Ovary (tissue), 9 donors: ENCODE data around the gene POU2AF2. TPM values are rescaled to one million over a fixed set of nuclear protein-coding genes. Genes with fewer than 3 reads are reported as not detected.
"Not testable (repeated sequence)": the region's sequence is repeated elsewhere in the genome, so short reads cannot be mapped to it uniquely, and the experiment has no call there.

Experiments used
- DNase-seq, 5 donors: peaks; one replicate each; pipeline ENCODE4 v3.0.0-alpha.2; 2019 to 2020
- H3K27ac ChIP-seq, 2 donors: fragments of 200-600 bp; one replicate each; pipeline versions ENCODE4 v1.5.1 to v1.8.0; 2019 to 2022
- H3K27me3 ChIP-seq: fragments of 200-600 bp; one replicate; pipeline ENCODE4 v1.8.0; 2022
- H3K36me3 ChIP-seq: fragments of 200-600 bp; sonication (generic); one replicate; pipeline ENCODE4 v1.5.1; 2019
- H3K4me1 ChIP-seq: one replicate; pipeline ENCODE4 v1.8.1; 2013; ENCODE audit warnings: mild to moderate bottlenecking, moderate library complexity; ENCODE audit not compliant: insufficient read depth
- H3K4me3 ChIP-seq: fragments of 200-600 bp; sonication (generic); one replicate; pipeline ENCODE4 v1.5.1; 2017
- H3K9me3 ChIP-seq, 2 donors: fragments of 200-600 bp in 1 of 2; sonication (generic) in 1 of 2; one replicate each; pipeline versions ENCODE4 v1.5.1 to v1.8.1; 2013 to 2019; ENCODE audit warnings: mild to moderate bottlenecking in 1 of 2, moderate library complexity in 1 of 2
- EP300 ChIP-seq: sonication (generic); formaldehyde crosslinking; IDR thresholded peaks from one replicate; pipeline ENCODE4 v1.6.1; 2017; ENCODE audit warnings: antibody characterized with exemption
- POLR2A ChIP-seq: fragments of 450-650 bp; IDR thresholded peaks from one replicate; pipeline ENCODE4 v1.6.1; 2017; ENCODE audit warnings: antibody characterized with exemption, mild to moderate bottlenecking, moderate library complexity
- WGBS, 3 donors: extraction: QIAGEN DNeasy Blood & Tissue Kit in 1 of 3; methylation state at CpG; one replicate each; pipeline versions ENCODE4 v1.1.5 to v1.1.7; 2013 to 2017; 5-methylcytosine and 5-hydroxymethylcytosine counted together
- intact Hi-C, 4 donors: fragments of 100-400 bp; cut with DNase I; formaldehyde crosslinking; loops; one replicate each; pipeline versions ENCODE4 v1.11.0 to v1.15.1; 2022 to 2023
- polyA plus RNA-seq, 2 donors: library from polyadenylated mRNA; stranded (reverse); fragments of 200-250 nt in 1 of 2; fragments of 350-450 nt in 1 of 2; fragmentation: Illumina TruSeq in 1 of 2; extraction: RNeasy Lipid Tissue Mini Kit (QIAGEN cat#74804) in 1 of 2; gene quantifications; one replicate each; pipeline ENCODE4 v1.2.3, GENCODE V29; 2013 to 2014
- total RNA-seq, 7 donors: library from RNA; depleted of rRNA in 2 of 7; stranded (reverse); fragments of >200 nt in 2 of 7; fragmentation: NEBNext Ultra II Directional in 3 of 7; extraction: Animal tissue kit (Norgen Biotek cat#: 25700) in 3 of 7; gene quantifications; one replicate each; pipeline versions ENCODE4 v1.1.0 to v1.2.4, GENCODE V29; 2016 to 2023
- TF ChIP-seq, protein P1 (sequence below), 3 donors: fragments of 450-650 bp in 2 of 3; fragments of 200-600 bp in 1 of 3; IDR thresholded peaks; one replicate each; pipeline versions ENCODE4 v1.5.1 to v1.8.0; 2016 to 2022; ENCODE audit warnings: antibody characterized with exemption in 3 of 3, mild to moderate bottlenecking in 1 of 3
- donor health status: DM: no; HTN: no; CAD: no; lungs with moderate emphysema.
- donor health status: DM: no; HTN: no; CAD: no.
- donor health status: Bipolar disorder and iron deficiency.
- donor health status: DM: yes; HTN: yes; CAD: no.
- donor health status: DM: no; HTN: no; CAD: no.
- donor health status: DM: yes; HTN: yes; CAD: no.

POU2AF2 gene
- total and polyA plus RNA-seq, 9 donors: 0.07 to 1.8 (median 0.30) TPM; not detected in 2

DNA sequence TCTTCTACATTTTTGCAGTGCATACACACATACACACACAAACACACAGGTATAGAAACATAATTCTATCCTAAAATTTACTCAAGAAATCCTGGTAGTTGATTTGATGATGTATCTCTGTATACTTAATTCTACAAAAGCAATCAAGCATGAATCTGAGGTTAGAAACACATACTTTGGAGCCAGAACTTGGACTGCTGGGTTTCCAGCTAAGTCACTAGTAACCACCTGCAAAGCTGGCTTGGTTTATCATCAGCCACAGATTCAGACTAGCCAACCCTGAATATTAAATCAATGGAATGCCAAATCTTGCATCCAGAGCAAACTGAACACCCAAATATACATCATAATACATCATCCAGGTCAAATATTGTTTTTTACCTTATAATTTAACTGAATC lies 24.8 kb upstream of the POU2AF2 start:
- TF ChIP-seq POLR2A (no peak), EP300 (no peak)
- TF ChIP-seq, protein P1, sequence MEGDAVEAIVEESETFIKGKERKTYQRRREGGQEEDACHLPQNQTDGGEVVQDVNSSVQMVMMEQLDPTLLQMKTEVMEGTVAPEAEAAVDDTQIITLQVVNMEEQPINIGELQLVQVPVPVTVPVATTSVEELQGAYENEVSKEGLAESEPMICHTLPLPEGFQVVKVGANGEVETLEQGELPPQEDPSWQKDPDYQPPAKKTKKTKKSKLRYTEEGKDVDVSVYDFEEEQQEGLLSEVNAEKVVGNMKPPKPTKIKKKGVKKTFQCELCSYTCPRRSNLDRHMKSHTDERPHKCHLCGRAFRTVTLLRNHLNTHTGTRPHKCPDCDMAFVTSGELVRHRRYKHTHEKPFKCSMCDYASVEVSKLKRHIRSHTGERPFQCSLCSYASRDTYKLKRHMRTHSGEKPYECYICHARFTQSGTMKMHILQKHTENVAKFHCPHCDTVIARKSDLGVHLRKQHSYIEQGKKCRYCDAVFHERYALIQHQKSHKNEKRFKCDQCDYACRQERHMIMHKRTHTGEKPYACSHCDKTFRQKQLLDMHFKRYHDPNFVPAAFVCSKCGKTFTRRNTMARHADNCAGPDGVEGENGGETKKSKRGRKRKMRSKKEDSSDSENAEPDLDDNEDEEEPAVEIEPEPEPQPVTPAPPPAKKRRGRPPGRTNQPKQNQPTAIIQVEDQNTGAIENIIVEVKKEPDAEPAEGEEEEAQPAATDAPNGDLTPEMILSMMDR (IDR thresholded peaks at IDR 0.05): no peak
- H3K9me3 ChIP-seq: no peaks in the 10 kb centered on the region
- no peaks in the 10 kb centered on the region for H3K36me3 ChIP-seq
- no peaks in the 10 kb centered on the region for H3K27me3 ChIP-seq
- H3K27ac ChIP-seq: no peak overlapping the region
- no peaks in the 10 kb centered on the region for H3K4me1 ChIP-seq
- intact Hi-C loops: no loop called here
- no peak overlapping the region for H3K4me3 ChIP-seq
- no peak for DNase-seq

DNA sequence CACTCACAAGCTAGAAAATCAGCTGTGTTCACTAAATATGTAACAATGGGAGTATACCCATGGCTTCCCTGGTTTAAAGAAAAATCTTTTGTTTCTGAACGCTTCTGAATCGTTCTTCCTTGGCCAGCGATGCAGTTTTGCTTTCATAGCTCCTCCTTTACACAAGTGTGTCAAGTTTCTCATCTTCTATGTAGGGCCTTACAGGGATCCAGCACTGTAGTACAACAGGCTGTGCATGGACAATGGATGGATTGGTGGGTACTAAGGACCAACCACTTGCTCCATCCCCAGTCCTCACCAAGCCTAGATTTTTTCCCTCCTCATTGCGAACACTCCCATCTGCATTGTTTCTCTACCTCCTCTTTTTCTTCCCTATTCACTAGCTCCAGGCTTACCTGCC lies 24.3 kb upstream of the POU2AF2 start:
- no peaks in the 10 kb centered on the region for H3K27me3 ChIP-seq
- H3K36me3 ChIP-seq: no peaks in the 10 kb centered on the region
- intact Hi-C loops: no loop called here
- no peak overlapping the region for H3K27ac ChIP-seq
- WGBS, 3 donors: 59 to 62% (median 60%) methylated on average over 4 of the region's 4 CpGs
- DNase-seq: no peak
- no peaks in the 10 kb centered on the region for H3K9me3 ChIP-seq
- no peak overlapping the region for H3K4me3 ChIP-seq
- no peaks in the 10 kb centered on the region for H3K4me1 ChIP-seq
- TF ChIP-seq EP300: no peak
- TF ChIP-seq POLR2A: no peak
- TF ChIP-seq, protein P1 (IDR thresholded peaks at IDR 0.05): no peak

DNA sequence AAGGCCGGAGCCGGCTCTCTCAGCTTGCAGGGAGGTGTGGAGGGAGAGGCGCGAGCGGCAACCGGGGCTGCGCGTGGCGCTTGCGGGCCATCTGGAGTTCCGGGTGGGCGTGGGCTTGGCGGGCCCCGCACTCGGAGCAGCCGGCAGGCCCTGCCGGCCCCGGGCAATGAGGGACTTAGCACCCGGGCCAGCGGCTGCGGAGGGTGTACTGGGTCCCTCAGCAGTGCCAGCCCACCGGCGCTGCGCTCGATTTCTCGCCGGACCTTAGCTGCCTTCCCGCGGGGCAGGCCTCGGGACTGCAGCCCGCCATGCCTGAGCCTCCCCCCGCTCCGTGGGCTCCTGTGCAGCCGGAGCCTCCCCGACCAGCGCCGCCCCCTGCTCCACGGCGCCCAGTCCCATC lies 23.6 kb upstream of the POU2AF2 start:
- intact Hi-C loops, H3K4me1 ChIP-seq, H3K27ac ChIP-seq, DNase-seq, H3K27me3 ChIP-seq, H3K4me3 ChIP-seq, H3K36me3 ChIP-seq, H3K9me3 ChIP-seq: not testable (repeated sequence)
- 94 to 97% (median 96%) methylated on average over 22 to 39 of the region's 39 CpGs for WGBS, 3 donors

DNA sequence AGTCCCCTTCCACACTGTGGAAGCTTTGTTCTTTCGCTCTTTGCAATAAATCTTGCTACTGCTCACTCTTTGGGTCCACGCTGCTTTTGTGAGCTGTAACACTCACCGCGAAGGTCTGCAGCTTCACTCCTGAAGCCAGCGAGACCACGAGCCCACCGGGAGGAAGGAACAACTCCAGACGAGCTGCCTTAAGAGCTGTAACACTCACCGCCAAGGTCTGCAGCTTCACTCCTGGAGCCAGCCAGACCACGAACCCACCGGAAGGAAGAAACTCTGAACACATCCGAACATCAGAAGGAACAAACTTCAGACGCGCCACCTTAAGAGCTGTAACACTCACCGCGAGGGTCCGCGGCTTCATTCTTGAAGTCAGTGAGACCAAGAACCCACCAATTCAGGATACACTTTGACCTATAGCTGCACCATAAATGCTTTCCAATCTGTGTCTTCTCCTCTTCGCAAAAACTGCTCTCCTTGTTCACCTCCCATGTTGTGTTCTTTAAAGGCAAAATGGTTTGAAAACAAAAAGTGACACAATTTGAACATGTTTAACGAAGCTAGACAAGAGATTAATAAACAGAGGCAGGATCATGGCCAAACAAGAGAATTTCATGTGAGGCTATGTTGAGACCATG lies 22.6 kb upstream of the POU2AF2 start:
- H3K4me1 ChIP-seq, H3K4me3 ChIP-seq, intact Hi-C loops, H3K9me3 ChIP-seq, DNase-seq, H3K36me3 ChIP-seq, H3K27me3 ChIP-seq, H3K27ac ChIP-seq: not testable (repeated sequence)
- WGBS, 3 donors: 89 to 96% (median 94%) methylated on average over 19 to 20 of the region's 20 CpGs

DNA sequence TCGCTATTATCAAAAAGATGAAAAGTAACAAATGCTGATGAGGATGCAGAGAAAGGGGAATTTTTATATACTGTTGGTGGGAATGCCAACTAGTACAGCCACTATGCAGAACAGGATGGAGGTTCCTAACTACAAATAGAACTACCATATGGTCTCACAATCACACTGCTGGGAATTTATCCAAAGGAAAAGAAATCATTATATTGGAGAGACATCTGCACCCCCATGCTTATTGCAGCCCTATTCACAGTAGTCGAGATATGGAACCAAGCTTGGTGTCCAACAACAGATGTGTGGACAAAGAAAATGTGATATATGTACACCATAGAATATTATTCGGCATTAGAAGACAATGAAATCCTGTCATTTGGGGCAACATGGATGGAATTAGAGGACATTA lies 19.6 kb upstream of the POU2AF2 start:
- Histone ChIP-seq H3K4me3 (no peak overlapping the region), H3K27me3 (no peaks in the 10 kb centered on the region), H3K4me1 (peaks cover 1% of the 10 kb centered on the region), H3K9me3 (no peaks in the 10 kb centered on the region), H3K36me3 (no peaks in the 10 kb centered on the region), H3K27ac (no peak overlapping the region)
- WGBS, 3 donors: 53 to 69% (median 56%) methylated on average over 3 of the region's 3 CpGs
- DNase-seq: no peak
- intact Hi-C loops: no loop called here
- TF ChIP-seq POLR2A: no peak
- TF ChIP-seq, protein P1 (IDR thresholded peaks at IDR 0.05): no peak
- no peak for TF ChIP-seq EP300
